K562 (cell line): Measurements from ENCODE around the gene DAPL1. TPM values are rescaled to one million over a fixed set of nuclear protein-coding genes. Genes with fewer than 3 reads are reported as not detected.

ENCODE experiments used
- ATAC-seq: fragments of 200-7000 bp; cut with Tn5 transposase; 3 replicates; pipeline ENCODE4 v1.9.1; 2020; ENCODE audit warnings: moderate library complexity
- BruUV-seq: library from RNA; stranded (reverse); fragments of 400-500 nt; replicated peaks from 2 replicates; lab custom pipeline; 2021; lab: Mats Ljungman, UMichigan
- CTCF ChIA-PET: fragments of 300-600 bp; formaldehyde crosslinking; extraction: SDS; loops from one replicate; lab custom pipeline; 2021; ENCODE audit warnings: low intra/inter-chr PET ratio; lab: Yijun Ruan, JAX
- POLR2A ChIA-PET: fragments of 300-600, 350-650 bp; sonication (Branson Sonifier 250); formaldehyde crosslinking; extraction: SDS; loops from one replicate; lab custom pipeline; 2021; ENCODE audit warnings: antibody characterized with exemption, inconsistent platforms; lab: Yijun Ruan, JAX
- DNase-seq, 4 experiments: peaks; one replicate each; pipeline versions ENCODE4 v3.0.0 to v3.0.0-alpha.2; 2011 to 2018; ENCODE audit warnings: low spot score in 3 of 4, mixed read lengths in 3 of 4; ENCODE audit errors: extremely low read depth in 1 of 4
- FAIRE-seq: peaks from 2 replicates; lab custom pipeline; 2011; peaks lifted over from hg19 to GRCh38; lab: Jason Lieb, UNC
- H2AFZ ChIP-seq: 2 replicates; pipeline ENCODE4 v1.6.0; 2011; ENCODE audit warnings: low read depth, low read length, control low read depth, inconsistent platforms
- H3K27ac ChIP-seq: fragments of 200-600 bp; 3 replicates; pipeline ENCODE4 v1.8.0; 2011; ENCODE audit warnings: low read depth, mild to moderate bottlenecking, control low read depth, inconsistent platforms, low read length, moderate library complexity, mixed read lengths; ENCODE audit errors: extremely low read depth
- H3K27me3 ChIP-seq, 2 experiments: fragments of 300-600 bp in 1 of 2; 2 replicates in 1 of 2; 3 replicates in 1 of 2; pipeline versions ENCODE4 v1.6.0 to v1.8.0; 2011; ENCODE audit warnings: inconsistent platforms in 2 of 2, low read length in 2 of 2, mild to moderate bottlenecking in 1 of 2, mixed read lengths in 1 of 2, moderate library complexity in 1 of 2; ENCODE audit not compliant: control insufficient read depth in 2 of 2, insufficient read depth in 2 of 2
- H3K36me3 ChIP-seq: fragments of 300-600 bp; 3 replicates; pipeline ENCODE4 v1.8.0; 2011; ENCODE audit warnings: mild to moderate bottlenecking, low read length, inconsistent platforms; ENCODE audit not compliant: control insufficient read depth, insufficient read depth
- H3K4me1 ChIP-seq, 2 experiments: fragments of 200-600 bp in 1 of 2; replicated peaks in 1 of 2; 2 replicates in 1 of 2; 3 replicates in 1 of 2; pipeline versions ENCODE4 v1.5.1 to v1.8.0; 2011; ENCODE audit warnings: inconsistent platforms in 2 of 2, low read length in 2 of 2, mild to moderate bottlenecking in 1 of 2, mixed read lengths in 1 of 2, moderate library complexity in 1 of 2; ENCODE audit not compliant: control insufficient read depth in 2 of 2, insufficient read depth in 2 of 2
- H3K4me2 ChIP-seq: 2 replicates; pipeline ENCODE4 v1.6.1; 2011; ENCODE audit warnings: low read length, control low read depth, inconsistent platforms, mixed read lengths; ENCODE audit not compliant: insufficient read depth
- H3K4me3 ChIP-seq: fragments of 200-600 bp; sonication (generic), shearing (Covaris generic); 2 replicates; pipeline ENCODE4 v1.5.1; 2016; ENCODE audit warnings: control low read depth, inconsistent platforms
- H3K79me2 ChIP-seq: fragments of 200-600 bp; 3 replicates; pipeline ENCODE4 v1.8.0; 2011; ENCODE audit warnings: low read length, inconsistent platforms; ENCODE audit not compliant: control insufficient read depth, insufficient read depth
- H3K9ac ChIP-seq, 2 experiments: 2 replicates each; pipeline versions ENCODE4 v1.6.0 to v1.6.1; 2011; ENCODE audit warnings: low read depth in 2 of 2, low read length in 2 of 2, control low read depth in 1 of 2, inconsistent platforms in 1 of 2, mild to moderate bottlenecking in 1 of 2, mixed read lengths in 1 of 2; ENCODE audit not compliant: insufficient read depth in 1 of 2
- H3K9me1 ChIP-seq: one replicate; pipeline ENCODE4 v1.6.0; 2011; ENCODE audit warnings: inconsistent platforms, mild to moderate bottlenecking, low read length, moderate library complexity; ENCODE audit not compliant: control insufficient read depth, insufficient read depth
- H3K9me3 ChIP-seq: replicated peaks from 2 replicates; pipeline ENCODE4 v1.5.1; 2011; ENCODE audit warnings: low read depth, low read length, inconsistent platforms; ENCODE audit not compliant: control insufficient read depth, insufficient read depth
- H4K20me1 ChIP-seq: replicated peaks from 2 replicates; pipeline ENCODE4 v1.6.1; 2011; ENCODE audit warnings: low read length, inconsistent platforms, mixed read lengths; ENCODE audit not compliant: control insufficient read depth, insufficient read depth
- ATF3 ChIP-seq, 2 experiments: fragments of 450-650 bp in 1 of 2; sonication (generic) in 1 of 2; formaldehyde crosslinking in 1 of 2; IDR thresholded peaks in 1 of 2; conservative IDR thresholded peaks in 1 of 2; 2 replicates each; pipeline versions ENCODE4 v1.6.1 to v1.8.1; 2016 to 2023; ENCODE audit warnings: mild to moderate bottlenecking in 2 of 2, moderate library complexity in 2 of 2, inconsistent platforms in 1 of 2, missing genetic modification reagents in 1 of 2
- E2F4 ChIP-seq: sonication (generic); formaldehyde crosslinking; IDR thresholded peaks from 2 replicates; pipeline ENCODE4 v1.8.0; 2022; ENCODE audit warnings: mild to moderate bottlenecking, low read depth, missing genetic modification reagents
- GABPB2 ChIP-seq: fragments of 250-450 bp; sonication (Bioruptor Pico); conservative IDR thresholded peaks from 2 replicates; pipeline ENCODE4 v1.5.1; 2021; ENCODE audit warnings: mild to moderate bottlenecking
- NFATC3 ChIP-seq: fragments of 450-650 bp; IDR thresholded peaks from 2 replicates; pipeline ENCODE4 v1.6.1; 2017; ENCODE audit warnings: mild to moderate bottlenecking
- NRF1 ChIP-seq, 2 experiments: fragments of 450-650 bp; IDR thresholded peaks in 1 of 2; conservative IDR thresholded peaks in 1 of 2; 2 replicates each; pipeline ENCODE4 v1.6.1; 2014; ENCODE audit warnings: mild to moderate bottlenecking in 2 of 2
- SP2 ChIP-seq: IDR thresholded peaks from 2 replicates; pipeline ENCODE4 v1.6.1; 2011; ENCODE audit warnings: mild to moderate bottlenecking, low read depth, low read length, moderate library complexity; ENCODE audit not compliant: poor library complexity, severe bottlenecking; ENCODE audit errors: extremely low read depth
- TGIF2 ChIP-seq: sonication (generic); formaldehyde crosslinking; IDR thresholded peaks from 2 replicates; pipeline ENCODE4 v1.8.1; 2022; ENCODE audit warnings: mild to moderate bottlenecking, missing genetic modification reagents, moderate library complexity
- ZNF143 ChIP-seq: sonication (generic); formaldehyde crosslinking; IDR thresholded peaks from 2 replicates; pipeline ENCODE4 v1.9.0; 2022; ENCODE audit warnings: mild to moderate bottlenecking, missing genetic modification reagents
- ZNF280B ChIP-seq: fragments of 250-450 bp; sonication (Bioruptor Pico); IDR thresholded peaks from 2 replicates; pipeline ENCODE4 v1.5.1; 2021; ENCODE audit warnings: mild to moderate bottlenecking
- ZNF3 ChIP-seq: fragments of 250-450 bp; sonication (Bioruptor Pico); IDR thresholded peaks from 2 replicates; pipeline ENCODE4 v1.5.0; 2021; ENCODE audit warnings: mild to moderate bottlenecking, moderate library complexity
- ZNF609 ChIP-seq: sonication (generic); formaldehyde crosslinking; IDR thresholded peaks from 2 replicates; pipeline ENCODE4 v1.8.1; 2023; ENCODE audit warnings: missing genetic modification reagents, mild to moderate bottlenecking, borderline replicate concordance
- WGBS: fragments of 100-300 bp; shearing (Covaris generic); methylation state at CpG from one replicate; pipeline ENCODE4 v1.1.6; 2016; ENCODE audit warnings: low coverage, mixed read lengths; ENCODE audit not compliant: insufficient coverage; ENCODE audit errors: missing lambda C conversion rate; 5-methylcytosine and 5-hydroxymethylcytosine counted together
- in situ Hi-C: fragments of 300-500 bp; cut with MboI; formaldehyde crosslinking; loops from 4 replicates; pipeline ENCODE4 v1.15.0; 2018; ENCODE audit warnings: inconsistent platforms, mixed read lengths
- intact Hi-C: fragments of 100-400 bp; cut with micrococcal nuclease; formaldehyde crosslinking; loops from 2 replicates; pipeline ENCODE4 v1.14.2; 2022
- polyA plus RNA-seq, 8 experiments: library from polyadenylated mRNA; depleted of rRNA in 4 of 8; stranded (reverse) in 5 of 8; unstranded in 3 of 8; fragments of >200 nt; fragmentation: Nextera tagmentation in 2 of 8; fragmentation: Illumina TruSeq in 1 of 8; extraction: Ambion mirVana in 2 of 8; extraction: Trizol in 1 of 8; gene quantifications; 2 replicates each; pipeline versions ENCODE4 v1.2.1 to v1.2.3, GENCODE V29; 2011 to 2014; ENCODE audit warnings: inconsistent platforms in 1 of 8, missing spikeins in 1 of 8
- total RNA-seq, 7 experiments: library from RNA; depleted of rRNA in 6 of 7; stranded (reverse); fragments of >200 nt in 6 of 7; fragmentation: Illumina TruSeq in 2 of 7; extraction: Trizol in 2 of 7; gene quantifications; 2 replicates each; pipeline versions ENCODE4 v1.2.1 to v1.2.3, GENCODE V29; 2011 to 2021; ENCODE audit warnings: low replicate concordance in 1 of 7

DAPL1 gene
- total and polyA plus RNA-seq, 9 of the 15 experiments (the other 6 are each of a cell fraction or from before 2014, with no cell fraction given), result not detected

GRCh38 chr2:158782136-158782535, 13.0 kb upstream of the DAPL1 start (continued):
- no peak for TF ChIP-seq E2F4 (CRISPR knock-in tag)
- no peak for TF ChIP-seq NFATC3
- TF ChIP-seq ZNF280B, result no peak
- TF ChIP-seq GABPB2 (CRISPR knock-in tag), result no peak

GRCh38 chr2:158782616-158783015, 12.5 kb upstream of the DAPL1 start:
- no peaks in the 10 kb centered on the region for H3K36me3 ChIP-seq
- H3K79me2 ChIP-seq, result no peaks in the 10 kb centered on the region
- H3K27ac ChIP-seq, result no peak overlapping the region
- H3K4me1 ChIP-seq, result no peaks in the 10 kb centered on the region
- CTCF ChIA-PET, result no interaction called here
- H4K20me1 ChIP-seq, result no peaks in the 10 kb centered on the region
- no peaks in the 10 kb centered on the region for H3K9me1 ChIP-seq
- DNase-seq, result no peak
- POLR2A ChIA-PET, result interaction anchor here (0.8 to 0.9 kb wide), 2 partner anchors 39 to 92 kb away, joined by 3 read pairs; no protein-coding TSS in a partner anchor
- intact Hi-C loops (no loop called here), in situ Hi-C loops (no loop called here)
- peak overlapping the region; percentile 54; the same call in 1 of the 2 replicates for H3K4me2 ChIP-seq
- H3K4me3 ChIP-seq, result no peak overlapping the region
- 0 out of 2 replicates have a peak overlapping the region, but pooled peaks have one; percentile 8 for H2AFZ ChIP-seq
- ATAC-seq, result peak; percentile 42; the same call in 1 of the 3 replicates
- H3K27me3 ChIP-seq, result peaks cover 10 to 14% of the 10 kb centered on the region in 2 experiments
- no peak overlapping the region for H3K9ac ChIP-seq
- no peaks in the 10 kb centered on the region; the same call in 1 of the 2 replicates for H3K9me3 ChIP-seq
- no TSS peak for BruUV-seq
- FAIRE-seq, result no peak
- 8% methylated on average over 5 of the region's 5 CpGs for WGBS
- no peak for TF ChIP-seq ZNF609
- no peak for TF ChIP-seq ZNF3 (CRISPR knock-in tag)
- no peak for TF ChIP-seq NRF1 (conservative IDR thresholded peaks at IDR 0.05 in 1 of 2, IDR thresholded peaks at IDR 0.05 in 1 of 2)
- no peak for TF ChIP-seq ZNF143 (CRISPR knock-in tag)
- TF ChIP-seq TGIF2 (CRISPR knock-in tag), result no peak
- TF ChIP-seq SP2, result no peak
- TF ChIP-seq ATF3 (IDR thresholded peaks at IDR 0.05), result no peak
- no peak for TF ChIP-seq ATF3 (CRISPR knock-in tag; conservative IDR thresholded peaks at IDR 0.05)
